Prostate gland (tissue), 2 donors: ENCODE results near the gene CNMD. TPM values are rescaled to one million over a fixed set of nuclear protein-coding genes. Genes with fewer than 3 reads are reported as not detected.

Experiments
- DNase-seq: peaks from one replicate; pipeline ENCODE4 v3.0.0-alpha.2; 2019; ENCODE audit warnings: low spot score
- H3K27ac ChIP-seq, 2 donors: fragments of 200-600 bp; sonication (generic); 2 replicates each; pipeline ENCODE4 v1.5.1; 2017 to 2019
- H3K27me3 ChIP-seq: fragments of 200-600 bp; sonication (generic); replicated peaks from 2 replicates; pipeline ENCODE4 v1.5.1; 2019; ENCODE audit not compliant: insufficient read depth
- H3K36me3 ChIP-seq, 2 donors: fragments of 200-600 bp; sonication (generic); 1 replicate in 1 of 2; 2 replicates in 1 of 2; pipeline versions ENCODE4 v1.5.1 to v1.8.1; 2017 to 2019
- H3K4me1 ChIP-seq: fragments of 200-600 bp; sonication (generic); replicated peaks from 2 replicates; pipeline ENCODE4 v1.5.1; 2019
- H3K4me3 ChIP-seq, 2 donors: fragments of 200-600 bp; sonication (generic); 2 replicates each; pipeline ENCODE4 v1.5.1; 2017 to 2019
- H3K9me3 ChIP-seq: fragments of 200-600 bp; sonication (generic); 2 replicates; pipeline ENCODE4 v1.5.1; 2017
- CTCF ChIP-seq, 4 experiments: fragments of 200-600 bp in 2 of 4; fragments of 450-650 bp in 2 of 4; sonication (generic) in 2 of 4; IDR thresholded peaks; 1 replicate in 3 of 4; 2 replicates in 1 of 4; pipeline ENCODE4 v1.5.1; 2016 to 2019; ENCODE audit warnings: antibody characterized with exemption in 4 of 4, mild to moderate bottlenecking in 2 of 4, moderate library complexity in 2 of 4
- POLR2A ChIP-seq: fragments of 450-650 bp; IDR thresholded peaks from one replicate; pipeline ENCODE4 v1.6.1; 2016; ENCODE audit warnings: antibody characterized with exemption, mild to moderate bottlenecking
- POLR2AphosphoS5 ChIP-seq: sonication (generic); formaldehyde crosslinking; IDR thresholded peaks from one replicate; pipeline ENCODE4 v1.6.1; 2017; ENCODE audit warnings: antibody characterized with exemption
- WGBS: methylation state at CpG from one replicate; pipeline ENCODE4 v1.1.5; 2018; 5-methylcytosine and 5-hydroxymethylcytosine counted together
- intact Hi-C: fragments of 100-400 bp; cut with DNase I; formaldehyde crosslinking; loops from one replicate; pipeline ENCODE4 v1.14.2; 2022
- total RNA-seq, 2 donors: library from RNA; depleted of rRNA; stranded (reverse); fragments of >200 nt; gene quantifications; one replicate each; pipeline ENCODE4 v1.1.0, GENCODE V29; 2016

The CNMD gene
- total RNA-seq, 2 donors from 2014 or later, result 5.6 TPM; not detected in 1

GRCh38 chr13:52749419-52749818 lies 9.8 kb upstream of the CNMD start:
- H3K9me3 ChIP-seq, result no peaks in the 10 kb centered on the region
- H3K4me1 ChIP-seq, result no peaks in the 10 kb centered on the region
- WGBS, result 56% methylated on average over 5 of the region's 5 CpGs
- no peaks in the 10 kb centered on the region for H3K27me3 ChIP-seq
- intact Hi-C loops, result no loop called here
- no peak overlapping the region for H3K27ac ChIP-seq
- H3K36me3 ChIP-seq, result no peaks in the 10 kb centered on the region
- H3K4me3 ChIP-seq, result no peak overlapping the region
- no peak for DNase-seq
- no peak for TF ChIP-seq POLR2A
- TF ChIP-seq CTCF (IDR thresholded peaks at IDR 0.05), result no peak
- TF ChIP-seq POLR2AphosphoS5, result no peak

- WGBS, result 68% methylated on average over 3 of the region's 3 CpGs
Observed at GRCh38 chr13:52746141-52746540, 6.5 kb upstream of the CNMD start.

DNA sequence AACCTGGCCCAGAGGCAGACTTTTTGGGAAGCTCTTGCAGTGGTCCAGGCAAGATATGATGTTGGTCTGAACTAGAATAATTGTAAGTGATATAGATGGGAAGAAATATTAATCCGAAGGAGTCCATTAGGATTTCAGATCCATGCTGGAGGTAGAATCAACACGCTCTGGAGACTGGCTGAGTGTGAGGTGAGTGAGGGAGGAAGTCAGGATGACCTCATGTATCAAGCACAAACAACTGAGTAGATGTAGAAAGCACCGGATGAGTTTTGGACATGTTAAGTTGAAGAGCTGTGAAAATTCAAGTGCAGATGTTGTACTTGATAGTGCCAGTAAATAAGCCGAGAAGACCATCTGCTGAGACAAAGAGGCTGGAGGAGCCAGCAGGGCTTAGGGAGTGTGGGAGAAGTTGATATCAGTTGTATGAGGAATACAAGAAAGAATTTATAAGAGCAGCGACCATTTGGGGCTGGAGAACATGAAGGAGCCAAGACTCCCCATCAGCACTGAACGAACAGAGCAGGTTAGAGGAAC lies 5.3 kb upstream of the CNMD start:
- intact Hi-C loops, result no loop called here
- no peak for DNase-seq
- Histone ChIP-seq H3K27ac (no peak overlapping the region), H3K27me3 (no peaks in the 10 kb centered on the region), H3K4me3 (no peak overlapping the region), H3K4me1 (no peaks in the 10 kb centered on the region), H3K36me3 (no peaks in the 10 kb centered on the region), H3K9me3 (no peaks in the 10 kb centered on the region)
- TF ChIP-seq POLR2AphosphoS5, result no peak
- no peak for TF ChIP-seq POLR2A
- TF ChIP-seq CTCF (IDR thresholded peaks at IDR 0.05), result no peak
- WGBS, result 70% methylated on average over 6 of the region's 6 CpGs

More at GRCh38 chr13:52746141-52746540, 6.5 kb upstream of the CNMD start:
- H3K9me3 ChIP-seq, result no peaks in the 10 kb centered on the region
- H3K4me1 ChIP-seq, result no peaks in the 10 kb centered on the region
- no peak overlapping the region for H3K4me3 ChIP-seq
- no peaks in the 10 kb centered on the region for H3K27me3 ChIP-seq
- H3K36me3 ChIP-seq, result no peaks in the 10 kb centered on the region
- TF ChIP-seq POLR2A (no peak), POLR2AphosphoS5 (no peak), CTCF (IDR thresholded peaks at IDR 0.05) (no peak)
- no peak overlapping the region for H3K27ac ChIP-seq
- no peak for DNase-seq
- intact Hi-C loops, result no loop called here

GRCh38 chr13:52743988-52744387 lies 4.4 kb upstream of the CNMD start:
- 95% methylated on average over 3 of the region's 3 CpGs for WGBS
- intact Hi-C loops, result no loop called here

More at GRCh38 chr13:52743988-52744387, 4.4 kb upstream of the CNMD start:
- H3K27ac ChIP-seq, result no peak overlapping the region
- no peaks in the 10 kb centered on the region for H3K36me3 ChIP-seq
- TF ChIP-seq POLR2AphosphoS5 (no peak), CTCF (IDR thresholded peaks at IDR 0.05) (peak in 1 of 4 experiments; percentile 11)
- H3K4me3 ChIP-seq, result no peak overlapping the region
- no peaks in the 10 kb centered on the region for H3K9me3 ChIP-seq
- no peak for DNase-seq
- H3K4me1 ChIP-seq, result no peaks in the 10 kb centered on the region
- H3K27me3 ChIP-seq, result no peaks in the 10 kb centered on the region
